Urinary bladder (tissue), 4 donors: ENCODE measurements around the gene CLRN2. TPM values are rescaled to one million over a fixed set of nuclear protein-coding genes. Genes with fewer than 3 reads are reported as not detected.

Experiments
- DNase-seq: peaks from one replicate; pipeline ENCODE4 v3.0.0-alpha.2; 2015; ENCODE audit errors: extremely low spot score
- H3K27ac ChIP-seq: one replicate; pipeline ENCODE4 v1.5.1; 2013; ENCODE audit warnings: low read depth, mild to moderate bottlenecking, moderate library complexity
- H3K36me3 ChIP-seq: one replicate; pipeline ENCODE4 v1.6.1; 2013; ENCODE audit warnings: mild to moderate bottlenecking, moderate library complexity; ENCODE audit not compliant: insufficient read depth
- H3K4me1 ChIP-seq: one replicate; pipeline ENCODE4 v1.6.1; 2013; ENCODE audit warnings: mild to moderate bottlenecking, moderate library complexity; ENCODE audit not compliant: insufficient read depth
- H3K4me3 ChIP-seq: one replicate; pipeline ENCODE4 v1.5.1; 2013; ENCODE audit warnings: low read depth, low read length
- WGBS: extraction: QIAGEN DNeasy Blood & Tissue Kit; methylation state at CpG from one replicate; pipeline ENCODE4 v1.1.7; 2013; 5-methylcytosine and 5-hydroxymethylcytosine counted together
- polyA plus RNA-seq: library from polyadenylated mRNA; stranded (reverse); fragments of 200-250 nt; gene quantifications from one replicate; pipeline ENCODE4 v1.2.3, GENCODE V29; 2013
- total RNA-seq: library from RNA; depleted of rRNA; stranded (reverse); fragments of >200 nt; gene quantifications from one replicate; pipeline ENCODE4 v1.2.3, GENCODE V29; 2014
- donor health status: healthy with polysubstance abuse.
- donor health status: healthy.

The CLRN2 gene
- not detected for total RNA-seq
- polyA plus RNA-seq = not detected

GRCh38 chr4:17514865-17515264, at the start of gene CLRN2:
Gene CLRN2 (plus strand): TSS chr4:17515165. CDS start chr4:17515267, 102 bp downstream.
- H3K4me1 ChIP-seq = no peaks in the 10 kb centered on the region
- 80% methylated on average over 9 of the region's 9 CpGs for WGBS
- no peaks in the 10 kb centered on the region for H3K36me3 ChIP-seq
- no peak within 1 kb of the TSS for H3K4me3 ChIP-seq
- H3K27ac ChIP-seq = no peak within 1 kb of the TSS
- DNase-seq = no peak

GRCh38 chr4:17468619-17469221, 46.2 kb upstream of the CLRN2 start:
- H3K27ac ChIP-seq = no peak overlapping the region
- no peak for DNase-seq
- H3K36me3 ChIP-seq = no peaks in the 10 kb centered on the region
- H3K4me1 ChIP-seq = no peaks in the 10 kb centered on the region
- H3K4me3 ChIP-seq = no peak overlapping the region
- 64% methylated on average over 9 of the region's 9 CpGs for WGBS

GRCh38 chr4:17469931-17470674, 44.9 kb upstream of the CLRN2 start:
- Histone ChIP-seq H3K27ac (no peak overlapping the region), H3K4me3 (no peak overlapping the region), H3K4me1 (no peaks in the 10 kb centered on the region), H3K36me3 (no peaks in the 10 kb centered on the region)
- 58% methylated on average over 11 of the region's 11 CpGs for WGBS
- DNase-seq = no peak

GRCh38 chr4:17475481-17475880, 39.5 kb upstream of the CLRN2 start:
- H3K4me1 ChIP-seq = no peaks in the 10 kb centered on the region
- no peak overlapping the region for H3K4me3 ChIP-seq
- DNase-seq = no peak
- H3K27ac ChIP-seq = no peak overlapping the region
- no peaks in the 10 kb centered on the region for H3K36me3 ChIP-seq

GRCh38 chr4:17476853-17477252, 38.1 kb upstream of the CLRN2 start:
- no peak overlapping the region for H3K27ac ChIP-seq
- H3K4me3 ChIP-seq = no peak overlapping the region
- 86% methylated on average over 3 of the region's 3 CpGs for WGBS
- H3K4me1 ChIP-seq = no peaks in the 10 kb centered on the region
- DNase-seq = no peak
- H3K36me3 ChIP-seq = no peaks in the 10 kb centered on the region

GRCh38 chr4:17477774-17478472, 37.0 kb upstream of the CLRN2 start:
- no peaks in the 10 kb centered on the region for H3K4me1 ChIP-seq
- no peaks in the 10 kb centered on the region for H3K36me3 ChIP-seq
- DNase-seq = no peak
- no peak overlapping the region for H3K4me3 ChIP-seq
- no peak overlapping the region for H3K27ac ChIP-seq
- WGBS = 83% methylated on average over 9 of the region's 9 CpGs

GRCh38 chr4:17480210-17480927, 34.6 kb upstream of the CLRN2 start:
- no peaks in the 10 kb centered on the region for H3K4me1 ChIP-seq
- no peak for DNase-seq
- no peak overlapping the region for H3K4me3 ChIP-seq
- WGBS = 90% methylated on average over 7 of the region's 7 CpGs
- no peak overlapping the region for H3K27ac ChIP-seq
- H3K36me3 ChIP-seq = peaks cover 1% of the 10 kb centered on the region

DNA sequence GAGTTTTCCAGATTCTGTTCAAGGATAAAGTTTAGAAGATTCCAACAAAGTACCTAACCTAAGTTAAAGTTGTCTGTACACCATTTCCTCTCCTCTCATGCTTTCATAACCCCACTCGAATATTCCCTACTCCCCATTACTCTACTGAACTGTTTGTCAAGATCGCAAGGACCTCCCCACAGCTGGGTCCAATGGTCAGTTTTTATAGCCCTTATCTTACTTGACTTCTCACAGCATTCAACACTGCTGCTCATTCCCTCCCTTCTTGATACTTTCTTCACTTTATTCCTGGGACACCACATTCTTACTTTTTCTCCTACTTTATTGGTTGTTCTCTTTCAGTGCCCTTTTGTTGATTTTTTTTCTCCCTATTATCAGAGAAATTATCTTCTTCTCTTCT, 34.0 kb upstream of the CLRN2 start:
- H3K4me3 ChIP-seq = no peak overlapping the region
- WGBS = 90% methylated on average over 2 of the region's 2 CpGs
- H3K27ac ChIP-seq = no peak overlapping the region

GRCh38 chr4:17482716-17483115, 32.2 kb upstream of the CLRN2 start:
- DNase-seq = no peak
- H3K4me1 ChIP-seq = no peaks in the 10 kb centered on the region
- no peak overlapping the region for H3K27ac ChIP-seq
- no peak overlapping the region for H3K4me3 ChIP-seq
- H3K36me3 ChIP-seq = peaks cover 1% of the 10 kb centered on the region
- 95% methylated on average over 2 of the region's 2 CpGs for WGBS

More for the DNA sequence above, 34.0 kb upstream of the CLRN2 start:
- DNase-seq = no peak
- Histone ChIP-seq H3K36me3 (peaks cover 1% of the 10 kb centered on the region), H3K4me1 (no peaks in the 10 kb centered on the region)

DNA sequence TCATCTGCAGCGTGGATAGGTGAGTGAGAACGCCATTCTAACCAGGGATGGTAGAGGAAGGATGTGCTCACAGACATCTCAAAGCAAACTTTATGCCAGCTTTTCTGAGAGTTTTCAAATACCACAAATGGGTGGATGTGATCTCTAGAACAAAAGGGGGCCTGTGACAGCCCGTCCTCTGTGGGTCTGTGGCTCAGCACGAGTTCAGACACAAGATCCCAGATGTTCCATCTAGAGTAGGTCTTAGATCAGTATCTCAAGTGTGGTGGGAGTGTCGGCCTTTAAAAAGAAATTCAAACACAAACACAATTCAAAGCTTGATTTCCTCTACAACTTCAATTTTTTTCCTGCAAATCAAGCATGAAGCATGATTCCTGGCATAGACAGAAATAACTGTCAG, 25.8 kb upstream of the CLRN2 start:
- DNase-seq = no peak
- 80% methylated on average over 5 of the region's 5 CpGs for WGBS
- Histone ChIP-seq H3K36me3 (peaks cover 1% of the 10 kb centered on the region), H3K4me1 (no peaks in the 10 kb centered on the region), H3K27ac (no peak overlapping the region), H3K4me3 (no peak overlapping the region)

DNA sequence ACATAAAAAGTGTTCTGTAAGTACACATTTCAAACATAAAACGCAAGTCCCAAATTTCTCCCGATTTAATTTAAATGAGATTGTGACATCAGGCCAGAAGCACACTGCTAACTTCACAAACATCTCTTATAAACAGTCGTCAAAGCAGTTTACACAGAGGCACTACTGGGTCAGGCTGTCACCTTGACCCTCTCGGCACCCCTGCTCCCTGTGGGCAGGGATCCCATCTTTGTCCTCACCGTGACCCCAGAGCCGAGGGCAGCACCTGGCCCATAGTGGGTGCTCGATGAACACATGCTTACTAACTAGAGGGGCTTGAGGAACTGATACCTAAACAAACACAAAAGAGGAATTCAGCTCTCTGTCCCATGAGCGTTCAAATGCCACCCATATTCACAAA, 25.2 kb upstream of the CLRN2 start:
- H3K36me3 ChIP-seq = no peaks in the 10 kb centered on the region
- 75% methylated on average over 8 of the region's 8 CpGs for WGBS
- H3K4me3 ChIP-seq = no peak overlapping the region

DNA sequence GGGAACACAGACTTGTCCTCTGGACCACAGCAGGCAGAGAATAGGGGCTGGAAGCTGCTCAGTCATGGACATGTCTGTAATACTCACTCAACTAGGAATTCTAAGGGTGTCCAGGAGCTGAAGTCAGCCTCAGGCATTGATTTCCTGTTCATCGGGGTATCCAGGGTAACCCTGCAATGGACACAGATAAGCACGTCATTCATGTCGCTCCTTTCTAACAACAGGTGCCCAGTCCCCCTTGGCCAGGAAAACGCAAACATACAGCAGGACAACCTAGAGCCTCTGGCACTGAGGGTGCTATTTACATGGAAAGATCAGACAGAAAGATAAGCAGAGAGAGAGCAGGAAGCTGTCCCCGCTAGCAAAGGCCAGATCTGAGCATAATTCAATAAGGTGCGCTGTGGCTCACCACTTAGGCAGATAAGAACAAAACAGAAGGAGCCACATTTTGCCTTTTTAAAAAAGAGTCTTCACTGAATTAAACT, 24.3 kb upstream of the CLRN2 start:
- WGBS = 64% methylated on average over 6 of the region's 6 CpGs
- DNase-seq = no peak
- no peaks in the 10 kb centered on the region for H3K4me1 ChIP-seq
- H3K36me3 ChIP-seq = no peaks in the 10 kb centered on the region
- H3K27ac ChIP-seq = no peak overlapping the region
- H3K4me3 ChIP-seq = no peak overlapping the region

More for the DNA sequence above, 25.2 kb upstream of the CLRN2 start:
- no peak for DNase-seq
- no peaks in the 10 kb centered on the region for H3K4me1 ChIP-seq
- no peak overlapping the region for H3K27ac ChIP-seq

GRCh38 chr4:17491196-17491595, 23.8 kb upstream of the CLRN2 start:
- no peak overlapping the region for H3K4me3 ChIP-seq
- no peak for DNase-seq
- no peaks in the 10 kb centered on the region for H3K36me3 ChIP-seq
- no peaks in the 10 kb centered on the region for H3K4me1 ChIP-seq
- no peak overlapping the region for H3K27ac ChIP-seq
- WGBS = 86% methylated on average over 3 of the region's 3 CpGs
